GM04504 (cell line): Measurements from ENCODE around the gene BTBD2.
"Not testable (repeated sequence)": the region's sequence is repeated elsewhere in the genome, so short reads cannot be mapped to it uniquely, and the experiment has no call there.

Experiments used
- DNase-seq: peaks from one replicate; pipeline ENCODE4 v3.0.0-alpha.2; 2012; ENCODE audit warnings: low read depth

The BTBD2 gene

DNA sequence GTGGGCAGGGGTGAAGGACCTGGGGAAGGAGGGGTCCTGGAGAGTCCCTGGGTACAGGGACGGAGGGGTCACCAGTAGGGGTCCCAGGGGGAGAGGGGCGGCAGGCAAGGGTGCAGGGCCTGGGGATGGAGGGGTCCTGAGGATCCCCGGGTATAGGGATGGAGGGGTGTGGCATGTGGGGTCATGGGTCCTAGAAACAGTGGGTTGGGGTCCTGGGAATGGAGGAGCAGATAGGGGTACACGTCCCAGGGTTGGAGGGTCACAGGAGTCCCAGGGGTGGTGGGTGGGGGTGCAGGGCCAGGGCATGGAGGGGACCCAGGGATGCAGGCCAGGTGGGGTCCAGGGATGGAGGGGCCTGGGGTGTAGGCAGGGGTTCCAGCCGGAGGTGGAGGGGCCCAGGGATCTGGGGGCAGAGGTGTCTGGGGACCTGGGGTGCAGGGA lies 1.4 kb downstream of the BTBD2 start:
- DNase-seq = no peak

DNA sequence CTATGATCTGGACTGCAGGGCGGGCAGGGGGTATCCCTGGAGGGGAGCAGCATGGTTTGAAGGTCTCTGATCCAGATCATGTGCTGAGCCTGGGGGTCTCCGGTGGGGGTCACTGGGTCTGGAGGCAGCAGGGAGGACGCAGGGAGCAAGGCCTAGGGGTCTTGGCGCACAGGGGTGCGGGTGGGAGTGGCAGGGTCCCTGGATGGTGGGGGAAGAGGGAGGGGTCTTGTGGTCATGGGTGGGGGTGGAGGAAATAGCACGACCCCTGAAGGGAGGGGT lies 1.9 kb downstream of the BTBD2 start:
- no peak for DNase-seq

DNA sequence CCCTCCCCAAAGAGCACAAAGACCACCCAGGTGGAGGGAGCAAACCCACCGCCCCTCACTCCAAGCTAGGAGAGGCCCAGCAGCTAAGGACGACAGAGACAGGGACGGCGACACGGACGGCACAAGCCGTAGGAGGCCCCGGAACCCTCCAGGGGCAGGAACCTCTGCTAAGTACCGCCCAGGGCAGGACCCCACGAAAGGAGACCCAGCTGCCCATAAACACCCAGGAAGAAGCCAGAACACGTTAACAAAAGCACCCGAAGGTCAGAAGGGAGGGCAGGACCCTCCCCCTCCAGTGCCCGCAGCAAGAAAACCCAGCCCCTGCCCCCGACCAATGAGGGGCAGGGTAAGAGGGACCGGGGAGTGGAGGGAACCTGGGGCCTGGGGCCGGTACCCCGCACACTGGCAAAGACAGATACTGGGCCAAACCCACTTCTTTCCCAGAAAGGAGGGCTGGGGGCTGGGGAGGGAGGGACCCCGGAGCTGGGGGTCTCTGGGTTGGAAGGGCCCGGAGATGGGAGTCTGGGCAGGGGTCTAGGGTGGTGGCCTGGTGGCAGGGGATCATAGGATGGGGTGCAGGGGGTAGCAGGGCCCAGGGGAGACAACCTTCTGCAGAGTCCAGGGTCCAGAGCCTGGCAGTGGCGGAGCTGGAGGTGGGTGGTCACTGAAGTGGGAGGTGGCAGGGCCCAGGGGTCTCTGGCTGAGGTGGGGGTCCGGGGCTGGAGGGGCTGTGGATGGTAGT lies 2.4 kb downstream of the BTBD2 start:
- no peak for DNase-seq

DNA sequence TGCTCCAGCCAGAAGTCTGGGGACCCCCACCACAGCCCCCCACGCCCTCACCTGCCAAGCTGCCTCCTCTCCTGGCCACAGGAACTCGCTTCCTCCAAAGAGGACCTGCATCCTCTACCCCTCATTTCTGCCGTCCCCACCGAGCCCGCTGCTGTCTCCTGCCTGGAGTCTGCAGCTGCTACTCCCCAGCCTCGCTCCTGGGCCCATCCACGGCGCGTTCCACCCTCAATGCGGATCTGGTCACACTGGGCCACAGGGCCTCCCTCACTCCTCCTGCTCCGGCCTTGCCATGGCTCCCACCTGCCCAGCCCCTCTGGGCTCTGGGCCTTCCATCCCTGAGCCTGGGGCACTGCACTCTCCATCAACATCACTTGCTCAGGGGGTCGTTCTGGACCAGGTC lies 4.3 kb downstream of the BTBD2 start:
- DNase-seq = no peak

GRCh38 chr19:2010135-2010668 lies 5.3 kb downstream of the BTBD2 start:
- no peak for DNase-seq

DNA sequence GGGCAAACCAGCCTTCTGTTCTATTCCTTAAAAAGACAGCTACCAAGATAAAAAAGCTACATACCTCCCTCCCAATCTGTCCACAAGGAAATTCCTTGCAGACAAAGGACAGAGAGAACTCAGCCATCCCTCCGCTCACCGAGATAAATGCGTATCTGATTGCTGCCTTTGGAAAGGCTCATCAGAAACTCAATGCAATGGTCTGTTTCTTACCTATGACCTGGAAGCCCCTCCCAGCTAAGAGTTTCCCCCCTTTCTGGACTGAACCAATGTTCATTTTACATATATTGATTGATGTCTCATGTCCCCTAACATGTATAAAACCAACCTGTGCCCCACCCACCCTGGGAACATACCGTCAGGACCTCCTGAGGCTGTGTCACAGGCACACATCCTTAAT lies 11.6 kb downstream of the BTBD2 start:
- no peak for DNase-seq

- no peak for DNase-seq
Measured at GRCh38 chr19:1999856-2000515, 15.5 kb downstream of the BTBD2 start.

DNA sequence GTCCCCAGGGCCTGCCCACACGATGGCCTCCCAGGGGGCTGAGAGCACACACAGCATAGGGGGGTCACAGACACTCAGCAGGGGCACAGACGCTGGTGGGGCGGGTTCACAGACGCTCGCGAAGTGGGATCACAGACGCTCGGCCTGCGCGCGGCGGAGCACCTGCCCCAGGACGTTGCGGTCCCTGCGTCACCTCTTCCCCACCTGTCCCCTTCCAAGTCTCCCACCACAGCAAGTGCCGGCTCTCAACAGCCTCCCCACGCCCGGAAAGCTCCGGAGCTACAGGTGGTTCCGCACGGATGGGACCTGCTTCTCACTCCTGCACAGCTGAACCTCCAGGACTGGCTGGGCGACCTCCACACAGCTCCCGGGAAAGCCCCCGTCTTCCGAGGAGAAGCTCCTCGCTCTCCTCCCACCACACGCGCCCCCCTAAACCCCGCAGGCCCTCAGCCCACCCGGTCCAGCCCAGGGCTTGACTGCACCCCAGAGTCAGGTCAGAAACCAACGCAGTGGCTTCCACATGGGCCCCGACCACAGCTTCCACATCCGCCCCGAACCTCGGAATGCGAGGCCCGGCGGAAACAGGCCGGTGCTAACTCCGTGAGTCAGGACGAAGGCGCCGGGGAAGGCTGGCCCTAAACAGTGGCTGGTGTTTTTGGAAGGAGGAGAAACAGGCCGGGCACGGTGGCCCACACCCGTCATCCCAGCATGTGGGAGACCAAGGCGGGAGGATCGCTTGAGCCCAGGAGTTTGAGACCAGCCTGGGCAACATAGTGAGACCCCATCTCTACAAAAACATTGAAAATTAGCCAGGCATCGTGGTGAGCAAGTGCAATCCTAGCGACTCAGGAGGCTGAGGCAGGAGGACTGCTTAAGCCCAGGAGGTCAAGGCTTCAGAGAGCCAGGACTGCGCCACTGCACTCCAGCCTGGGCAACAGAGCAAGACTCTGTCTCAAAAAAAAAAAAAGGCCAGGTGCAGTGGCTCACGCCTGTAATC lies 16.5 kb downstream of the BTBD2 start:
- DNase-seq = no peak

DNA sequence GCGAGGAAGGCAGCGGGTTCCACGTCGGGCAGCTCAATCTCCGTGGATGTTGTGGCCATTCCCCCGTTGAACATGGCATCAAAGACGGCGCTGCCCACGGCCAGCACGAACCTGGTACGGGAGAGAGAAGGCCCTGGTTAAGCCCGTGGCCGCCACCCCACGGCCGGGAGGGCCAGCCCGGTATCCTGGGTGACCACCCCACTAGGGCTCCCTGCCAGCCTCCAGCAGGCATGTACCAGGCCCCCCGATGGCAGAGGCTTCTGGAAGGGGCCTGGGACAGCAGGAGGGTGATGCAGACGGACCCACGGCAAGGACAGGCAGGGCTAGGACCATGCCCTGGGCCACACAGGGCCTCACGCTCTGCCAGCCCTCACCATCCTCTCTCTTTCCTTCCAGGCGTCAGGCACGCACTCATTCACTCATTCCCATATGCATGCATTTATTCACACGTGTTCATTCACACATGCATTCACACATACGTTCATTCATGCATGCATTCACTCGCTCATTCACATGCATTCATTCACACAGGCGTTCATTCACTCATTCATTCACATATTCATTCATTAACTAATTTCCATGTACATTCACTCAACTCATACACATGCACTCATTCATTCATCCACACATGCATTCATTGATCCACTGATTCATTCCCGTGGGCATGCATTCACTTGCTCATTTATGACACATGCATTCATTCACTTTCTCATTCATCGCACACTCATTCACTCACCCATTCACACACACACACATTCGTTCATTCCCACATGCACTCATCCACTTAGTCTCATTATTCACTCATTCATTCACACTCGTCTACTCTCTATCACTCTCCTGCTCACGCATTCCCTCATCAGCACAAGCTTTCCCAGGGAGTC lies 17.9 kb downstream of the BTBD2 start:
- DNase-seq = no peak

- DNase-seq = no peak
Measured at GRCh38 chr19:1992759-1993260, 22.7 kb downstream of the BTBD2 start.

GRCh38 chr19:1991018-1991913 lies 24.2 kb downstream of the BTBD2 start:
- DNase-seq = no peak

DNA sequence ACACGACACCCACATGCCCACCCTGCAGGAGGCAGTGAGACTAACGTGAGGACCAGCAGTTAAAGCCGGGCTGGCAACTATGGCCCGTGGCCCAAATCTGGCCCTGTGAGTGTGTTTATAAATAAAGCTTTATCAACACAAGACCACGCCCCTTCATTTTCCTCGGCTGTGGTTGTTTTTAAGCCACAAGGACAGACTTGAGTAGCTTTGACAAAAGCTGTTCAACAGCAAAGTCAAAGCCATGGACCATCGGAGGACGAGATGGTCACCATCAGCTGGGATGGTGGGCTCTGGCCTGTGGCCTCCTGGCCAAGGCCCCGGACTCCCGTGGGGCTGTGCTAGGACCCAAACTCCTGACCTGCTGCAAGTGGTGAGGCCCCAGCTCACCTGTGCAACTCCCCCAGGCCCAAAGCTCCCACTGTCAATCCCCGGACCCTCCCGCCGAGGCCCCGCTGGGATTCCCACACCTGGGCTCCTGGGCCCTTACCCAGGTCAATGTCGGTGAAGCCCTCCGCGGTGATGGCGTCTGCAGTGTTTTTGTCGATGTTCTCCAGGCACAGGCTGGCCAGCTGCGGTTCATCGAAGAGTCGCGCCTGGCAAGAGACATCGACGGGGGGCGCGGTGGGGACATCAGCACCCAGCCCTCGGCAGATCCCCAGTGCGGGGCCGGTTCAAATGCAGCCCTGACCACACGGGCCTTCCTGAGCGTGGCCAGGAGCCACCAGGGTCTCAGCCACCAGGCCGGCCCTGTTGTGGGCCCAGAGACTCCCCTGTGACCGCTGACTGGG lies 25.1 kb downstream of the BTBD2 start:
- no peak for DNase-seq

- no peak for DNase-seq
Measured at GRCh38 chr19:1989513-1990229, 25.8 kb downstream of the BTBD2 start.

DNA sequence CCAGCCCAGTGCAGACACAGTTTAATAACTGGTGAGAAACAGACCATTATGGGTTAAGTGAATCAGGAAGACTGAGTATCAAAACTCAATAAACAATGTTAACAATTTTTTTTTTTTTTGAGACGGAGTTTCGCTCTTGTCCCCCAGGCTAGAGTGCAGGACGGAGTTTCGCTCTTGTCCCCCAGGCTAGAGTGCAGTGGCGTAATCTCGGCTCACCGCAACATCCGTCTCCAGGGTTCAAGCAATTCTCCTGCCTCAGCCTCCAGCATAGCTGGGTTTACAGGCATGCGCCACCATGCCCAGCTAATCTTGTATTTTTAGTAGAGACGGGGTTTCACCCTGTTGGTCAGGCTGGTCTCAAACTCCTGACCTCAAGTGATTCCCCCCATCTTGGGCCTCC lies 27.1 kb downstream of the BTBD2 start:
- DNase-seq = not testable (repeated sequence)

DNA sequence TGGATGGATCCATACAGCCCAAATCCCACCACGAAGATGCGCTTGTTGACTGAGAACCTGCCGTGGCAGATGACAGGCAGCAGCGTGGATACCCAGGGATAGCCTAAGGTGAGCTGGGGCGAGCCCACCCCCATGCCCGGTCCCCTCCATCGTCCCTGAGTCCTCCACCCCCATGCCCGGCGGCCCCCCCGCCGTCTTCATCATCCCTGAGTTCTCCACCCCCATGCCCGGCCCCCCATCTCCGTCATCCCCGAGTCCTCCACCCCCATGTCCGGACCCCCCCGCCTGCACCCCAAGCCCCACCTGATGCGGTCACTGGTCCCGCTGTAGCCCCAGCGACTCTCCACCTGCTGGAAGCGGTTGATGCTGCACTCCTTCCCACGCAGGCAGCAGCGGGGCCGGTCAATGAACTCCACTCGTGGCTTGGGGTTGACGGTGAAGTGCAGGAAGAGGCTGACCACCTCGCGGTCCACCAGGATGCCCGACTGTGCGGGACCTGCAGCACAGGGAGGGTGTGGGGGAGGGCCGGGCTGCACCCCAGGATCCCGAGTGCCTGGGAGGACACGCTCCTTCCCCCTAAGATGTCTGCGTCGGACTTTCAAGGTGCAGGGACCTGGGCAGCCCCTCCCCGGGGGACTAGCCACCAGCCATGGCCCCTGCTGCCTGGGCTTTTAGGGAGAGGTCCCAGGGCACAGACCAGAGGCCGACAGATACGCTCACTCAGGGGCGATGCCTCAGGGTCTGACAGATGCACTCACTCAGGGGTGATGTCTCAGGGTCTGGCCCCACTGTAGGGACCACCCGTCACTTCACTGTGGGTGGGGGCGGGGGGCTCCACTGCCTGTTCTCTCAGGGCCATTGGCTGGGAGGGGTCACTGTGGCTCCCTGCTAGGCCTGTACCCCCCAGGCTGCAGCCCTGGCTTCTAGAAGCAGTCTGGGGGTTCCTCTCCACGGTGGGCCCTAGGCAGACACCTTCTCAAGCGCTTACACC lies 28.0 kb downstream of the BTBD2 start:
- no peak for DNase-seq

GRCh38 chr19:1986357-1987162 lies 29.0 kb downstream of the BTBD2 start:
- DNase-seq = no peak
